Transverse colon (tissue), 4 donors: ENCODE data around the gene PBX1. TPM values are rescaled to one million over a fixed set of nuclear protein-coding genes. Genes with fewer than 3 reads are reported as not detected.

Experiments used
- DNase-seq: peaks from one replicate; pipeline ENCODE4 v3.0.0-alpha.2; 2019
- H3K27ac ChIP-seq, 4 donors: fragments of 200-600 bp; sonication (generic); 2 replicates each; pipeline ENCODE4 v1.5.1; 2016 to 2018; ENCODE audit warnings: inconsistent platforms in 4 of 4
- H3K27me3 ChIP-seq: fragments of 200-600 bp; sonication (generic); 2 replicates; pipeline ENCODE4 v1.5.1; 2017; ENCODE audit warnings: inconsistent platforms
- H3K36me3 ChIP-seq, 4 donors: fragments of 200-600 bp; sonication (generic); 2 replicates each; pipeline ENCODE4 v1.5.1; 2017 to 2019; ENCODE audit warnings: inconsistent platforms in 4 of 4
- H3K4me1 ChIP-seq, 4 donors: fragments of 200-600 bp; sonication (generic); 2 replicates each; pipeline ENCODE4 v1.5.1; 2017 to 2020; ENCODE audit warnings: inconsistent platforms in 4 of 4
- H3K4me3 ChIP-seq, 4 donors: fragments of 200-600 bp; sonication (generic); 1 replicate in 1 of 4; 2 replicates in 3 of 4; pipeline versions ENCODE4 v1.5.1 to v1.6.1; 2017 to 2019; ENCODE audit warnings: inconsistent platforms in 4 of 4
- H3K9me3 ChIP-seq, 2 donors: fragments of 200-600 bp; sonication (generic); 2 replicates each; pipeline ENCODE4 v1.5.1; 2017 to 2019; ENCODE audit warnings: inconsistent platforms in 2 of 2
- CTCF ChIP-seq, 5 experiments: fragments of 200-600 bp in 3 of 5; fragments of 450-650 bp in 2 of 5; sonication (generic) in 3 of 5; IDR thresholded peaks; 1 replicate in 2 of 5; 2 replicates in 3 of 5; pipeline ENCODE4 v1.5.1; 2016 to 2017; ENCODE audit warnings: antibody characterized with exemption in 5 of 5, inconsistent platforms in 3 of 5, mild to moderate bottlenecking in 2 of 5, moderate library complexity in 1 of 5
- EP300 ChIP-seq: sonication (generic); formaldehyde crosslinking; IDR thresholded peaks from one replicate; pipeline ENCODE4 v1.6.1; 2017; ENCODE audit warnings: antibody characterized with exemption, low read depth
- POLR2A ChIP-seq: fragments of 450-650 bp; IDR thresholded peaks from one replicate; pipeline ENCODE4 v1.6.1; 2016; ENCODE audit warnings: antibody characterized with exemption, mild to moderate bottlenecking, moderate library complexity
- POLR2AphosphoS5 ChIP-seq, 3 donors: sonication (generic); formaldehyde crosslinking; IDR thresholded peaks; one replicate each; pipeline ENCODE4 v1.6.1; 2016; ENCODE audit warnings: antibody characterized with exemption in 3 of 3
- WGBS, 2 donors: methylation state at CpG; one replicate each; pipeline ENCODE4 v1.1.5; 2018; ENCODE audit warnings: low coverage in 1 of 2; 5-methylcytosine and 5-hydroxymethylcytosine counted together
- in situ Hi-C, 4 donors: fragments of 200-750 bp; cut with MboI; loops; one replicate each; pipeline versions ENCODE4 v1.15.0 to v1.15.1; 2017; ENCODE audit warnings: low sequenced_read_pairs in 3 of 4, low pct_ligation_motif_present in 1 of 4, low pct_unique_long_range_greater_than_20kb in 1 of 4
- intact Hi-C: fragments of 100-400 bp; cut with DNase I; formaldehyde crosslinking; loops from one replicate; pipeline ENCODE4 v1.15.1; 2023; ENCODE audit warnings: low total_unique reads
- total RNA-seq, 4 donors: library from RNA; depleted of rRNA; stranded (reverse); fragments of >200 nt; gene quantifications; one replicate each; pipeline ENCODE4 v1.1.0, GENCODE V29; 2016

The PBX1 gene
- total RNA-seq, 4 donors from 2014 or later, result 46.8 to 77.2 (median 50.7) TPM

- no peaks in the 10 kb centered on the region for H3K9me3 ChIP-seq
- peak overlapping the region; percentile 76 to 86 (median 81) for H3K27ac ChIP-seq
- H3K36me3 ChIP-seq, result no peaks in the 10 kb centered on the region
- WGBS, 2 donors, result 71 to 73% methylated on average over 7 to 66 of the region's 66 CpGs
- peak in 1 of 3 donors; percentile 14 for TF ChIP-seq POLR2AphosphoS5 (IDR thresholded peaks at IDR 0.05)
- TF ChIP-seq POLR2A, result no peak
- no peaks in the 10 kb centered on the region for H3K27me3 ChIP-seq
- peak overlapping the region in 2 of 4 donors; percentile 24 to 29 for H3K4me3 ChIP-seq
- no peak for DNase-seq
- intact Hi-C loops (no loop called here), in situ Hi-C loops (no loop called here)
- H3K4me1 ChIP-seq, result peaks cover 10 to 65% (median 20%) of the 10 kb centered on the region in 4 donors
These were observed 17.6 kb downstream of the PBX1 start for GRCh38 chr1:164576291-164577271.

- no peaks in the 10 kb centered on the region for H3K36me3 ChIP-seq
- DNase-seq, result no peak
- intact Hi-C loops (no loop called here), in situ Hi-C loops (no loop called here)
- no peak for TF ChIP-seq EP300
- TF ChIP-seq POLR2AphosphoS5 (IDR thresholded peaks at IDR 0.05), result no peak
- peaks cover 9 to 62% (median 18%) of the 10 kb centered on the region in 4 donors for H3K4me1 ChIP-seq
- H3K9me3 ChIP-seq, result no peaks in the 10 kb centered on the region
- 67 to 72% methylated on average over 2 to 3 of the region's 3 CpGs for WGBS, 2 donors
- H3K27ac ChIP-seq, result peak overlapping the region; percentile 76 to 86 (median 81)
- peak overlapping the region in 1 of 4 donors; percentile 29 for H3K4me3 ChIP-seq
- H3K27me3 ChIP-seq, result no peaks in the 10 kb centered on the region
These were observed 18.3 kb downstream of the PBX1 start for GRCh38 chr1:164577291-164577690.

GRCh38 chr1:164578479-164579200 is 19.7 kb downstream of the PBX1 start:
- TF ChIP-seq EP300 (no peak), CTCF (IDR thresholded peaks at IDR 0.05) (no peak), POLR2A (no peak), POLR2AphosphoS5 (IDR thresholded peaks at IDR 0.05) (no peak)
- intact Hi-C loops (no loop called here), in situ Hi-C loops (no loop called here)
- peak overlapping the region; percentile 56 to 86 (median 69) for H3K27ac ChIP-seq
- no peak overlapping the region for H3K4me3 ChIP-seq
- H3K9me3 ChIP-seq, result no peaks in the 10 kb centered on the region
- peaks cover 3 to 56% (median 18%) of the 10 kb centered on the region in 4 donors for H3K4me1 ChIP-seq
- no peaks in the 10 kb centered on the region for H3K27me3 ChIP-seq
- WGBS, 2 donors, result 67 to 72% methylated on average over 2 to 4 of the region's 4 CpGs
- no peak for DNase-seq
- no peaks in the 10 kb centered on the region for H3K36me3 ChIP-seq

GRCh38 chr1:164579381-164579780 is 20.4 kb downstream of the PBX1 start:
- TF ChIP-seq EP300, result no peak
- no peak for TF ChIP-seq POLR2AphosphoS5 (IDR thresholded peaks at IDR 0.05)
- no peak for TF ChIP-seq CTCF (IDR thresholded peaks at IDR 0.05)
- no peak for TF ChIP-seq POLR2A
- peaks cover 4 to 52% (median 17%) of the 10 kb centered on the region in 4 donors for H3K4me1 ChIP-seq
- WGBS, 2 donors, result 63 to 78% methylated on average over 3 to 4 of the region's 4 CpGs
- in situ Hi-C loops (no loop called here), intact Hi-C loops (no loop called here)
- H3K36me3 ChIP-seq, result no peaks in the 10 kb centered on the region
- H3K4me3 ChIP-seq, result no peak overlapping the region
- no peaks in the 10 kb centered on the region for H3K27me3 ChIP-seq
- DNase-seq, result no peak
- H3K27ac ChIP-seq, result peak overlapping the region; percentile 20 to 86 (median 59)
- H3K9me3 ChIP-seq, result no peaks in the 10 kb centered on the region

GRCh38 chr1:164581762-164582161 is 22.8 kb downstream of the PBX1 start:
- in situ Hi-C loops, result no loop called here
- Histone ChIP-seq H3K36me3 (no peaks in the 10 kb centered on the region), H3K27me3 (no peaks in the 10 kb centered on the region), H3K27ac (no peak overlapping the region), H3K4me1 (peaks cover 5 to 45% (median 11%) of the 10 kb centered on the region in 4 donors), H3K9me3 (no peaks in the 10 kb centered on the region), H3K4me3 (no peak overlapping the region)
- intact Hi-C loops, result no loop called here
- WGBS, 2 donors, result 21 to 22% methylated on average over 1 of the region's 1 CpG
- TF ChIP-seq CTCF (IDR thresholded peaks at IDR 0.05) (no peak), EP300 (no peak), POLR2A (no peak), POLR2AphosphoS5 (IDR thresholded peaks at IDR 0.05) (no peak)
- DNase-seq, result no peak
